GM13976 (cell line): Measurements from ENCODE around the gene CBFA2T3.

Source experiments
- DNase-seq: peaks from one replicate; pipeline ENCODE4 v3.0.0; 2012; ENCODE audit warnings: low spot score
- CTCF ChIP-seq: IDR thresholded peaks from 2 replicates; pipeline ENCODE4 v1.5.1; 2012; ENCODE audit warnings: borderline replicate concordance, mild to moderate bottlenecking; ENCODE audit not compliant: insufficient read depth; ENCODE audit errors: extremely low read depth, missing control alignments, control extremely low read depth
- in situ Hi-C: fragments of 300-500 bp; cut with MboI; formaldehyde crosslinking; loops from one replicate; pipeline ENCODE4 v1.12.0; 2022; ENCODE audit warnings: low sequenced_read_pairs, mixed read lengths, inconsistent platforms; ENCODE audit not compliant: unreplicated experiment

CBFA2T3 gene

GRCh38 chr16:88993166-88993761, 16.3 kb upstream of the CBFA2T3 start:
- DNase-seq: no peak
- TF ChIP-seq CTCF: no peak
- in situ Hi-C loops: no loop called here

- in situ Hi-C loops: no loop called here
- TF ChIP-seq CTCF: no peak
- no peak for DNase-seq
These were observed 15.6 kb upstream of the CBFA2T3 start for GRCh38 chr16:88992351-88993165.

DNA sequence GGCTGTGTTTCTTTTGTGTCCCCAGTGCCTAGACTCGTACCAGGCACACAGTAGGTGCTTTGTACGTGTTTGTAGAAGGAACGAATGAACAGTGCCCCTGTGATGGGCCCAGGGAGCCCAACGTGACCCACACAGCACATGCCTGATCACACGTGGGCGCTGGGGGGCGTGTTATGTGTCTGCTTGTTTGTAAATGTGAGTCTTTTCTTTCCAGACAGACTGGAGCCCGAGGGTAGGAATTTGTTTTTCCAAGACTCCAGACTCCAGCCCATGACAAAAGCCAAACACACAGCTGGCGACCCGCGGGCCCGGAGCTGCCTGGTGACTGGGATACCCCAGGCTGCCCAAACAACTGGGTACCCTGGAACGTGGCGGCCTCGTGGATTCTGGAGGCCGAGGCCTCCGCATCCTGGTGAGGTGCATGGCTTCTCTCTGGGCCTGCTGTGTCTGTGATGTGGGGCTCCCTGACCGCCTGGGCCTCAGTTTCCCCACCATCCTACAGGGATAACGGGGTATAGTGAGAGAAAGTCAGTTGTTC, 14.9 kb upstream of the CBFA2T3 start:
- TF ChIP-seq CTCF: no peak
- in situ Hi-C loops: no loop called here
- no peak for DNase-seq

GRCh38 chr16:88989852-88990547, 13.0 kb upstream of the CBFA2T3 start:
- no peak for TF ChIP-seq CTCF
- in situ Hi-C loops: no loop called here
- no peak for DNase-seq

- no peak for DNase-seq
These were observed 12.2 kb upstream of the CBFA2T3 start for GRCh38 chr16:88988980-88989811.

More at GRCh38 chr16:88988980-88989811, 12.2 kb upstream of the CBFA2T3 start:
- in situ Hi-C loops: no loop called here
- TF ChIP-seq CTCF: no peak
